NCI-H1092 (cell line): ENCODE results near the gene NEK2.
"Not testable (repeated sequence)": the region's sequence is repeated elsewhere in the genome, so short reads cannot be mapped to it uniquely, and the experiment has no call there.

ENCODE experiments used
- DNase-seq: peaks from one replicate; lab custom pipeline; 2025; lab: John Stamatoyannopoulos, UW

The NEK2 gene

DNA sequence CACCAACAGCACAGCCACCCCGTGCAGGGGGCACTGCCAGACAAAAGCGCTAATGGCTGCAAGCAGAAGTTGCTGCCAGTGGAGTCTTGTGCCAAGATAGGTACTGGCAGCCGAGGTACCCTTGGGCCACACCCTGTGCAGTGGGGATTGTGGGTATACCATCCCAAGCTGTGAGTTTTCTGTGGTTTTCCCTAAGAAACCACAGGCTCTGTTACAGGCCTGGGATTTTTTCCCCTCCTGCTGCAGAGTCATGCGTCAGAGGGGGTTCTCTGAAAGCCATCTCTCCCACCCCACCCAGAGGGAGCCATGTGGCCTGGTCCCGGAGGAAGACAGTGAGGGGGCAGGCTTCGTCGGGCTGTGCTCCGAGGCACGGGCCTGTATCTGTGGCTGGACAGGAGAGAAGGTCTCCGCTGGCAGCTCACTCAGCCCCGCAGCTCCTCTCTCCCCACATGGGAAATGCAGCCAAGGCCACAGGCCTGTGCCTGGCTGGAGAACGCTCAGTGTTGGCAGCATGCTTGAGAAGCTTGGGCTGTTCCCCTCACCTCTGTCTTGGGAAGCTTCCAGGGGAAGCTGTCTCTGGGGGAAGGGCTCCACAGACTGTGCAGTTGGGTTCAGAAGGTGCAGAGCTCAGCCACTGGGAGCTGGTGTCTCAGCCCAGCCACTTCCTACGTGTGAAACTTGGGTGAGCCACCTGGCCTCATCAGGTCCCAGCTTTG lies 42.5 kb downstream of the NEK2 start:
- DNase-seq = no peak

DNA sequence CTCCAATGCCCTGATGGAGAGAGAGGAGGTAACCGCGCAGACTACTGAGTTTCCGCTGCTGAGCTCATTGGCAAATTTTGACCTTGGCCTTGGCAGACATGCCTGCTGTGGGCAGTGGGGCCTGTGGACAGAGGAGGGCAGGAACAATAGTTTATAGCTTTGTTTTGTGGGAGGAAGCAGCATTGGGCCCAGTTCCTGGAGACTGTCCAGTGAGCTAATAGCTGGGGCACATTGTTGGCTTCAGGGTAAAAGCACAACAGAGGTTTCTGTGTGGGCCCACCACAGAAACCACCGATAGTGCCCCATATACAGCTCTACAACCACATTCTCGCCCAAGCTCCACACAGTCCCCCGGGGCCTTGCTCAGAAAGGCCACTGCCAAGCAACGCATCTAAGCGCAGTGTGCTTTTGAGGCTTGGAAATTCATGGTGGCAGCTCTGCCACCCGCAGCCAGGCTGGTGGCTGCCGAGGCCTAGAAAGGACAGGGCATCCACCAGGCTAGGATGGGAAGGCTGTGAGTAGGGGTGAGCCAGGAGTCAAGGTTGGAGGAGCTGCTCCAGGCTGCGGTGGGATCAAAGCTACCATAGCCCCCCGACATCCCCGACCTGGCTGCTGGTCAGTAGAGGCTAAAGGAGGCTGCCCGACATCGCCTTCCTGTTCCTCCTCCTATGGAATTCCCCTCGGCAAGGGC lies 43.2 kb downstream of the NEK2 start:
- no peak for DNase-seq

DNA sequence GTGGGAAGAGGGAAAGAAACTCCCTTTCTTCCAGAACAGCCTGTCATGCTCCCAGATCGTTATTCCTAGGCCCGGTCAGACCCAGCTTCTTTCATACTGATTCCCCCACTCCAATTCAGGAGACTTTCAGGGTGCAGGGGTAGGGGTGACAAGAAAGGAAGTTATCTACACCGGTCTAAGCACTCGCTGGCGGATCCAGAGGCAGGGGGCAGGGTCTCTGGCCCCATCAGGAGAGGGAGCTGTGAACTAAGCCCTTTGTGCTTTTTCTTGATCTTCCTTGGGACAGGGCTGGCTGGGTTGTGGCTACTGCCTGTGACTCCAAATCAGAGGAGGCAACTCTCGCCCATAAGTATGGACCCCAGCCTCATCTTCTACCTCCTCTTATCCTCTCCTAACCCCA lies 44.3 kb downstream of the NEK2 start:
- DNase-seq = no peak

DNA sequence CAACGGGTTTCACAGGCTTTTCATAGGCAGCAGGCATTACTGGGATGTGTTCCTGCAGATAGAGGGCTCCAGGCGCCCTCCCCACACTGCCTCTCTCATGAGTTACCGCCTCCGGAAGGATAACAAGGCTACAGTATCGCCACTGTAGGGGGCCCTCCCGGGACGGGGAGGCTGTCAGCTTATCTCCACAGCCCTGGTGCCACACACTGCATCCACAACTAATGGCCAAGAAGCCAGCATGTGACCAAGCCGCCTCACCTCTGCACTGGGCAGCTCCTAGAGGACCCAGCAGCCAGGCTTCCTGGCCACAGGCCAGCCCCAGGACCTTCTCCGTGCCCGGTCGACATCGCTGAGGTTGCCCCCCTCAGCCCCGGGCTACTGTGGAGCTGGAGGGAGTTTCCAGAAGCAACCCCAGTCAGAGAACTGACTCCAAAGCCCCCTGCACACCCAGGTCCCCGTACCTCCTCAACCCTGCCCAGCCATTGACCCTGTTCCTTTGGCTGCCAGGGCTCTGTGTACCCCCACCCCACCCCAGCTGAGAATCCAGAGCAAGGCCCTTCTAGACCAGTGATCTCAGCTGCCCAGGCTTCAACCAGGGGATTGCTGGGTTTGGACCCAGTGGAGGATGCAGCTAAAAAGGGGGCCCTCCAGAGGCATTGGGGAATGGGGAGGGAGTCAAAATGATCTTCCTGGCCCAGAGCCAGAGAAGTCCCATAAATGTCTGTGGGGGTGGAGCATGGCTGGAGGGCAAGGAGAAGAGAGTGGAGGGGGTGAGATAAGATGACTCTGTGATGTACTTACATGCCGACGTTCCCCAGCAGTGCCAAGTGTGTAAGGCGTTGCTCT lies 45.0 kb downstream of the NEK2 start:
- DNase-seq = no peak

DNA sequence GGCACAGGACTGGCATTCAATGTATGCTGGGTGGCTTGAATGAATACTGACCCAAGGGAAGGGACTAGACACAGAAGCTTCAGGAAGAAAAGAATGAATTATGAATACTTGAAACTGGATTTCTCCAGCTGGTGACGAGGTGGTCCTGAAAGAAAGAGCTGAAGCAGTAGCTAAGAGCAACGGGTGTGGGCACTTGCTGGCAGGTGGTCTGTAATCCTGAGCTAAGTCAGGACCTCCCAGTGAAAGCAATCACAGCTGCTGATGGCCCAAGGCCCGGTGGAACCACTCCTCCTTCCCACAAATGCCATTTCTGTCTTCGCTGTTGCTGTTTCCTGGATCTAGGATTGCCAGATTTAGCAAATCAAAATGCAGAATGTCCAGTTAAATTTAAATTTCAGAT lies 47.0 kb downstream of the NEK2 start:
- DNase-seq = no peak

DNA sequence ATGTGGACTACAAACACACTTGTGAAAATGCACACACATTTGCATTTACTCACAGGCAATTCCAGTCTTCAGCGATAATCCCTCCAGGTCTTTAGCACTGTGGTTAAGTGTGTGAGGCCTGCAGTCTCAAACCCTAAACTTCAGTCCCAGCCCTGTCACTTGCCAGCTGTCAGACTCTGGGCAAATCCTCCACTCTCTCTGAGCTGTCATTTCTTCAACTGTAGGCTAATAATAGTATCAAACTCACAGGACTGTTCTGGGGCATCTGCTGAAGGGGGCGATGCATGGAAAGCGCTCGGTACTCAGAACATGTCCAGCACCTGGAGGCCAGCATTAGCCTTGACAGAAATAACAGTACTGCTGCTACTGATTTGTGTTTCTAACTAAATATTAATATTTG lies 48.2 kb downstream of the NEK2 start:
- no peak for DNase-seq

DNA sequence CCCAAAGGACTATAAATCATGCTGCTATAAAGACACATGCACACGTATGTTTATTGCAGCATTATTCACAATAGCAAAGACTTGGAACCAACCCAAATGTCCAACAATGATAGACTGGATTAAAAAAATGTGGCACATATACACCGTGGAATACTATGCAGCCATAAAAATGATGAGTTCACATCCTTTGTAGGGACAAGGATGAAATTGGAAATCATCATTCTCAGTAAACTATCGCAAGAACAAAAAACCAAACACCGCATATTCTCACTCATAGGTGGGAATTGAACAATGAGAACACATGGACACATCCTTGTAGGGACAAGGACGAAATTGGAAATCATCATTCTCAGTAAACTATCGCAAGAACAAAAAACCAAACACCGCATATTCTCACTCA lies 49.6 kb downstream of the NEK2 start:
- not testable (repeated sequence) for DNase-seq

DNA sequence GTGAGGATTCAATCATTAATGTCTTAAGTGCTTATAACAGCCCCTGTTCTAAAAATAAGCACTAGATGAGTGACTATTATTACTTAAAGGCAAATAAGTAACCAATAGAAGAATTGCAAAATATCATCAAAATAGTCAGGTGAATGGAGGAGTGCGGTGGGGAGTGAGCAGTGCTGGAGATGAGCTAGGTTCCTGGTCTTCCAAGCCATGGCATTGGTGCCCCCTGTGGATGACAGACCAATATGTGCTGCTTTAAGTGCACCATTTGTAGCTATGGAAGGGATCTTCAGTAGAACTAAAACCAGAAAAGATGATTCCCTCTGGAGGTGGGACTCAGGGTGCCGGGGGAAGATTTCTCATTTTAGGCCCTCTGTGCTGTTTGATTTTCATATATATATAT lies 50.4 kb downstream of the NEK2 start:
- no peak for DNase-seq

DNA sequence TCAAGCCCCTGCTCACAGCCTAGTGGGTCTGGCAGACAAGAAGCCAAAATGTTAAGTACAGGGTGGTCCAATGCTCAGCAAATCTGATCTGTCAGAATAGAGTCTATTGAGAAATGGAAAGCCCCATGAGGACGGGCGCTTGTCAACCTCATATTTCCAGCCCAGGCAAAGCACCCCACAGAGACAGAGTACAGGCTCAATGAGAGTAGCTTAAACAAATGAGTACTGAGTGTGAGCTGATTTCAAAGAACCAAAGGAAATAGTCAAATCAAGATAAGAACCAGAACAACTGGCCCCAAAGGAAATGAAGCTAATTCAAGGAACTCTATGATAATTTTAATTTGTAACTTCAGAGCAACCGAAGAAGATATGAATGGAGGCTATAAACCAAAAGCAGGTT lies 51.9 kb downstream of the NEK2 start:
- no peak for DNase-seq

DNA sequence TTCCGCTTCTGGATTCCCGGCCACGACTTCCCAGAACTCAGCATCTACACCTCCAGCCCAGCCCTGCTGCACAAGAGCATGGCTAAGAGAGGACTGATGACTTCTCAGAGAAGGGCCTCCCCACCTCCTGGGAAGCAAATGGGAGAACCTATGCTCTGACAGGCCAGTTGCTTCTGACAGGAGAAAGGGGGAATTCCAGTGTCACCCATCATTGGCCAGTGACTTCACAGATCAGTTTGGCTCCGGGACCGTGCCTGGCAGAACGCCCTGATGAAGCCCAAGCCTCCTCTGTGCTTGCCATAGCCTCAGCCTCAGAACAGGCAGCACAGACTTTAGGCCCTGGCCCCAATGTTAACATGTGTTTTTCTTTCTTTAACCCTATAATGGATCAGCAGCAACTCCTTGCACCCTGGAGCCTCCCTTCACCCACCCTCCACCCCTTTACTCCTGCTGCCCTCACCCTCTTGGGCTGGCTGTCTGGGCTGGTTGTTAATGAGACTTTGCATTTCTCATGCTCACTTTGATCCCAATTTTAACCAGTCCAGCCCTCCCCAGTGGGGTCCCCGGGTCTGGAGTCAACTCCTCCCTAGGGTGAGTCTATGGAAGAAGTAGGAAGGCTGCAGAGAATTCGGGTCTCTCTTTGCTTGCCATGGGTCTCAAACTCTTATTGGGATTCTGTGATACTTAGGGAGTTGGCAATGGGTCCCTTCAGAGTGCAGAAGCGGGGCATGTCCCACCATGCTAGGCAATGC lies 53.8 kb downstream of the NEK2 start:
- DNase-seq = no peak

DNA sequence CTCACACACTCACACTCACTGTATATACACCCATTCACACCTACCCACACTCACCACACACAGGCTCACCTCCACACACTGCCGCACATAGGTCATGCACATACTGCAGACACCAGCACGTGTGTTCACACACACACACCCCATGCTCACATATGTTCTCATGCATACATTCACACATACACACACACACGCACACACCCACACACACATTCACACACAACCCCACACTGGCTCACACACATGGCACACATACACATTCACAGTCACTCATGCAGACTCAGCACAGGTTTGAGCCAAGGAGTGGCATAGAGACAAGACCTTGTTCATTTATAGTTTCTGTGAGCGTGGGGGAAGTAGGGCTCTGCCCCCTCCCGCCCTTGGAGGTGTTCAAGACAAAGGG lies 55.3 kb downstream of the NEK2 start:
- no peak for DNase-seq

DNA sequence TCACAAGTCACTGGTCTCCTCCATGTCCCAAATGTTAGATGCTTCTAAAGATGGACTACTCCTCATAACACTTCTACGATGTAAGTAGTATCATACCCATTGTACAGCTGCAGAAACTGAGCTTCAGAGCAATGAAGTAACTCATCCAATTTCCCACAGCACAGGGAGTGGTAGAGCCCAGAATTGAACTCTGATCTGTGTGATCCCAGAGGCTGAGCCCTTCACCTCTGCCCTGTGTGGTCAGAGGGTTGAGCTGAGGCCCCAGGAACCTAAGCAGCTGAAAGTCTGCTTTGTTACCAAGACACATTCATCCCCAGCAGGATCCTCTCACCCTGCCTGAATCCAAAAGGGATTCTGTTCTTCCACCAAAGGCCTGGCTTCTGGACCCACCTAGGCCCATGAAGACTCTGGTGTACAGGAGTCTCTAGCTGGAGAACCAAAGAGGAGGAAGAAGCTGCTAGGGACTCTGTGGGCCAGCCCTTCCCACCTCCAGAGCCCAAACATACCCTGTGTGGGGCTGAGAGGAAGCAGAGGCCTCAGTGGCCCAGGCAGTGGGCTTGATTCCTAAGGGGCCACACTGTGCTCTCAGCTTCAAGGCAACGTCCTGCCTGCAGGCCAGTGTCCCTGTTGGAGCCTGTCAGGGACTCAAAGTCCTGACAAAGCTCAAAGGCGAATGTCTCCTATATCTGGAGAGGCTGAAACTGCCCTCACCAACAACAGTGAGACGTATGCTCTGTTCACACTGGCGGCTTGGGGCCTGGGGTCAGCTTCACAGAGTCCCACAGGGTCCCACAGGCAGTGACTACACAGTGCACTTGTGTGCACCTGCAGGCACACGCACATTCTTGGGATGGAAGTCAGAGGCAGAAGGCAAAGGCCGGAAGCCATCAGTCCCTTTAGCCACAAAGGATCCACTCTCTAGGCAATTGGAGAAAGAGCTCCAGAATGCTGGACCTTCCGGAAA lies 56.1 kb downstream of the NEK2 start:
- DNase-seq = no peak

DNA sequence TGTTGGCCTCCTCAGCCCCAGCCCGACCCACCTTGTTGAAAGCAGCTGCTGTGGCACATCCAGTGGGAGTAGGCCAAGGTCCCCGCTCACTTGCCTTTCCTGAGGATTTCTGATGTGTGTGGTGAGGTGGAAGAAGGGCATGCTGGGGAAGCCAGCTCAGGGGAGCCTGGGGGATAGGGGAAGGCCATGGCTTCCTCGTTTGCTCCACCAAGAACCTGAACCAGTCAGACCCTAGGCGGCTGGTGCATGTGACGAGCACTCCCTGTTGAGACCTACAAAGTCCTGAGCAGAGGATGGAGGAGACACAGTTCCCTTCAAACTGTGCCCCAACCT lies 58.5 kb downstream of the NEK2 start:
- no peak for DNase-seq

DNA sequence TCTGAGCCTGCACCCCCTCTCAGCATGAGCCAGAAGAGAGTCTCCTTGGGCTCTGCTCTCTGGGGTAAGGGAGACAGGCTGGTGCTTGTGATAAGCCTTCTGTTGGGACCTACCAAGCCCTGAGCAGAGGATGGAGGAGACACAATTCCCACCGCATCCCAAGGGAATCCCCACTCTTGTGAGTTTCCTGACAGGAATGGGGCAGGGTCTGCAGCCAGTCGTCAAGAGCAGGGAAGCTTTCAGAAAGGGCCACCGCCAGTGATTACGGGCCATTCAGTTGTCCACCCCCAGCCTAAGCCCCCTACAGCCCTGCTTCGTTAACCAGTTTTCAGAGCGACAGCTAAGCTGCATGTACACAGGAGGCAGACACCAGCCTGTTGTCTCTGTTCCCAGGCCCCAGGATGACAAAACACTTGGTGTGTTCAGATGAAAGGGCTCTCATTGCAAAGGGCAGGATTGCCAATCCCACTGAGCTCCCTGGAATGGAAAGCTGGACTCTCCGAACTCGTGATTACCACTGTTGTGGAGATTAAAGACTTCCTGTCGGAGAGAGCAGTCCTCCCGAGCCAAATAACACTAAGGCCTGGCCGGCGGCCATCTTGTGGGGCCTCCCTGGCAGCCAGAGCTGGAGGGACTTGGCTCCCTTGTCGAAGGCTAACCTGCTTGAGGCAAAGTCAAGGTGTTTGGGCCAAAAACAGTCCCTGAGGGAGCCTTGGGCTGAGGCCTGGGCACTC lies 59.0 kb downstream of the NEK2 start:
- no peak for DNase-seq

DNA sequence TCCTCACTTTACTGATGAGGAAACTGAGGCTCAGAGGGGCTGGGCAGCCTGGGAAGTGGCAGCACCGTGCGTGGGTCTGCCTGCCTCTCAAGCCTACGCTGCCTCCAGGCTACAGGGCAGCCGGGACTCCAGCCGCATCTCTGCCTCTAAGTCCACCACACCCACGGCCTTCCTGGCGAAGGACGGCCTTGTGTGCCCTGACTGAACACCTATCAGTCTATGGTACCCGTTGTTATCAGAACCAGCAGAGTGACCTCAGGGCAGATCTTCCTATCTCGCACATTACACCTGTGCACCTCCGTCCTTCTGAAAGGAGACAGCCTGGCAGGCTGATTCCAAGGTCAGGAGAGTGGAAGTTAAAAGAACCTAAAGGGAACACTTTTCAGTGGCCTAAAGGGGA lies 60.8 kb downstream of the NEK2 start:
- DNase-seq = no peak

DNA sequence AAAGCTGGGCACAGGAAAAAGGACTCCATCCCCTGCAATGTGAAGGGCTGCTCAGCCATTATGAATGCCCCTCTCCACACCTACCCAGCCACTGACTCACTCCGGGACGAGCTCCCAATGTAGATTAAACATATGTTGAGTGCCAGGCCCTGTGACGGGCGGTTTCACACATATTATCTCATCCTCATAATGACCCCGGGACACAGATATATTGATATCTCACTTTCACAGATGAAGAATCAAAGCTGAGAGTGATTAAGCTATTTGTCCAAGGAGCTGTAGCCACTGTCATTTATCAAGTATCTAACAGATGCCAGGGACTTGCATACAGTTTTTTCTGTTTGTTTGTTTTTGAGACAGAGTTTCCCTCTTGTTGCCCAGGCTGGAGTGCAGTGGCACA lies 61.5 kb downstream of the NEK2 start:
- DNase-seq = no peak

DNA sequence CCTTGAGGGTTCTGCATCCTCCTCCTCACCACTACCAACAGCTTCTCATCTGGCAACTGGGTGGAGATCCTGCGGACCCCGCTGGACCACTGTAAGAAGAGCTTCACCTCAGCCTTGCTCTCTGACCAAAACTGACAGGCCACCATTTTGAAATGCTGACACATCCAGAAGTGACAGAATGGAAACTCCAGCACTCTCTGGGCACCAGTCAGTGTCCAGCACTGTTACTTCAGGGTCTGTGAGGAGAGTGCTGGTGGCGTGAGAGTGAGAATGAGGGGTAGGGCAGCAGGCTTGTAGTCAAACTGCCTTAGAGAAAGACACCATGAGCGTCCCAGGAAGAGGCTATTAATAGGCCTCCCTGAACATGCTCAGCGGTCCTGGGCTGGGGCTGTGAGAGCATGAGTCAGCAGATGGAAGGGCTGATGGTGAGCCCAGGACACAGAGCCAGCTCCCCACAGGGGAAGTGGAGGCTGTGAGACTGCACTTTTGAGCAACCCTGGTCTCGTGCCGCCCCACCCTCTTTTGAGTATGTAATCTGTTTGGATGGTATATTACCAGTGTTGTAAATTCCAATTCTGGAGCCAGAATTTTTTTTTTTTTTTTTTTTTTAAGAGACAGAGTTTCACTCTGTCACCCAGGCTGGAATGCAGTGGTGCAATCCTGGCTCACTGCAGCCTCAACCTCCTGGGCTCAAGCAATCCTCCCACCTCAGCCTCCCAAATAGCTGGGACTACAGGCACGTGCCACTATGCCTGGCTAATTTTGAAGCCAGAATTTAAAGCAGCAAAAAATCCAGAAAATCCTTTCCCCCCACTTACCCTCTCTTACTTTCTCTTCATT lies 62.1 kb downstream of the NEK2 start:
- DNase-seq = no peak

DNA sequence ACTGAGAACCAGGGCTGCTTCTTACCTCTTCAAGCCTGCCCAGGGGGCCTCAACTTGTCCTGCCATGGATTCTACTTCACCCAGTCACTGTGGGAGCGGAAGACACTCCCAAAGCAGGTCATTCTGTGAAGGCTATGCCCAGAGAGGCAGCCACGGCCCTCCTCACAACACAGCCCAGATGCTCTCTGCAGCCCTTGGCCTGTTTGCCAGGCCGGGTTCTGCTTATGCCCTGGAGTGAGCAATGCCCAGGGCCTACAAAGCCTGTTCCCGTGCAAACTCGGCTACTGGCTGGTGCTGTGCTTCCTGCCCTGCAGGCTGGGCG lies 62.7 kb downstream of the NEK2 start:
- DNase-seq = no peak
